H1 (cell line): ENCODE measurements around the gene PCDHA7. TPM values are rescaled to one million over a fixed set of nuclear protein-coding genes. Genes with fewer than 3 reads are reported as not detected.

ENCODE experiments used
- CTCF ChIA-PET: fragments of 300-600 bp; sonication (Branson Sonifier 250); formaldehyde crosslinking; loops from one replicate; lab custom pipeline; 2021; ENCODE audit not compliant: partially characterized antibody; lab: Charles Lee
- POLR2A ChIA-PET: fragments of 300-600 bp; sonication (Branson Sonifier 250); formaldehyde crosslinking; loops from one replicate; lab custom pipeline; 2021; ENCODE audit warnings: inconsistent platforms; ENCODE audit not compliant: partially characterized antibody; lab: Charles Lee
- DNase-seq, 2 experiments: peaks; one replicate each; pipeline versions ENCODE4 v3.0.0 to v3.0.0-alpha.2; 2010 to 2022; ENCODE audit warnings: low spot score in 2 of 2, low read depth in 1 of 2, mixed read lengths in 1 of 2
- FAIRE-seq: peaks from 2 replicates; lab custom pipeline; 2011; peaks lifted over from hg19 to GRCh38; lab: Jason Lieb, UNC
- H2AFZ ChIP-seq: 2 replicates; pipeline ENCODE4 v1.8.1; 2012; ENCODE audit warnings: low read length, inconsistent platforms
- H2AK5ac ChIP-seq: 2 replicates; pipeline ENCODE4 v1.6.1; 2013; ENCODE audit warnings: low read depth, low read length
- H2BK120ac ChIP-seq: replicated peaks from 2 replicates; pipeline ENCODE3; 2013; ENCODE audit warnings: low read depth, low read length, inconsistent platforms
- H2BK12ac ChIP-seq: 2 replicates; pipeline ENCODE4 v1.6.1; 2013; ENCODE audit warnings: low read depth, low read length
- H2BK15ac ChIP-seq: 2 replicates; pipeline ENCODE4 v1.6.1; 2013; ENCODE audit warnings: low read length
- H2BK20ac ChIP-seq: 2 replicates; pipeline ENCODE4 v1.6.1; 2013; ENCODE audit warnings: low read length
- H2BK5ac ChIP-seq: 2 replicates; pipeline ENCODE4 v1.6.1; 2013; ENCODE audit warnings: low read depth, low read length
- H3K14ac ChIP-seq: 2 replicates; pipeline ENCODE4 v1.6.1; 2013; ENCODE audit warnings: inconsistent platforms; ENCODE audit not compliant: insufficient read length
- H3K18ac ChIP-seq: 2 replicates; pipeline ENCODE4 v1.6.1; 2013; ENCODE audit warnings: low read length; ENCODE audit errors: extremely low read depth
- H3K23ac ChIP-seq: 2 replicates; pipeline ENCODE4 v1.6.1; 2013; ENCODE audit warnings: inconsistent platforms; ENCODE audit not compliant: insufficient read length
- H3K23me2 ChIP-seq: 2 replicates; pipeline ENCODE4 v1.6.1; 2013; ENCODE audit warnings: low read depth, low read length
- H3K27ac ChIP-seq: 2 replicates; pipeline ENCODE4 v1.6.1; 2011; ENCODE audit warnings: low read depth, low read length, inconsistent platforms
- H3K27me3 ChIP-seq, 4 experiments: replicated peaks in 1 of 4; 1 replicate in 1 of 4; 2 replicates in 3 of 4; pipeline versions ENCODE4 v1.6.1 to v1.8.1; 2011 to 2013; ENCODE audit warnings: low read length in 3 of 4, mild to moderate bottlenecking in 3 of 4, inconsistent platforms in 2 of 4, mixed read lengths in 2 of 4, moderate library complexity in 1 of 4; ENCODE audit not compliant: control insufficient read depth in 3 of 4, insufficient read depth in 3 of 4; ENCODE audit errors: extremely low read depth in 1 of 4
- H3K36me3 ChIP-seq, 4 experiments: 2 replicates each; pipeline versions ENCODE4 v1.6.1 to v1.8.1; 2011 to 2013; ENCODE audit warnings: mild to moderate bottlenecking in 4 of 4, low read length in 3 of 4, moderate library complexity in 2 of 4, control low read depth in 1 of 4, inconsistent platforms in 1 of 4; ENCODE audit not compliant: insufficient read depth in 4 of 4, control insufficient read depth in 2 of 4
- H3K4ac ChIP-seq: replicated peaks from 2 replicates; pipeline ENCODE3; 2013; ENCODE audit warnings: low read length, low read depth, mixed read lengths, inconsistent platforms; ENCODE audit not compliant: insufficient read length
- H3K4me1 ChIP-seq, 4 experiments: replicated peaks in 1 of 4; 1 replicate in 1 of 4; 2 replicates in 3 of 4; pipeline versions ENCODE4 v1.6.1 to v1.8.1; 2011 to 2013; ENCODE audit warnings: low read length in 3 of 4, inconsistent platforms in 2 of 4, mixed read lengths in 1 of 4; ENCODE audit not compliant: insufficient read depth in 4 of 4, control insufficient read depth in 3 of 4
- H3K4me2 ChIP-seq, 2 experiments: 2 replicates each; pipeline versions ENCODE4 v1.6.1 to v1.8.1; 2011 to 2013; ENCODE audit warnings: low read depth in 2 of 2, low read length in 2 of 2, control low read depth in 1 of 2, inconsistent platforms in 1 of 2, mild to moderate bottlenecking in 1 of 2; ENCODE audit not compliant: insufficient read depth in 1 of 2
- H3K4me3 ChIP-seq, 4 experiments: fragments of 200-600, 300-600 bp in 1 of 4; sonication (generic), shearing (Covaris generic), sonication (Bioruptor Twin) in 1 of 4; 2 replicates each; pipeline versions ENCODE4 v1.5.1 to v1.8.1; 2011 to 2016; ENCODE audit warnings: low read length in 4 of 4, low read depth in 3 of 4, control low read depth in 2 of 4, inconsistent platforms in 2 of 4, mild to moderate bottlenecking in 2 of 4, mixed read lengths in 1 of 4, moderate library complexity in 1 of 4; ENCODE audit not compliant: insufficient read depth in 2 of 4; ENCODE audit errors: extremely low read depth in 1 of 4
- H3K56ac ChIP-seq: replicated peaks from 2 replicates; pipeline ENCODE3; 2013; ENCODE audit warnings: low read depth, mild to moderate bottlenecking, mixed read lengths, low read length, inconsistent platforms; ENCODE audit not compliant: insufficient read length
- H3K79me1 ChIP-seq: 2 replicates; pipeline ENCODE4 v1.6.1; 2013; ENCODE audit warnings: low read depth, low read length, control low read depth
- H3K79me2 ChIP-seq, 2 experiments: 2 replicates each; pipeline versions ENCODE4 v1.6.1 to v1.8.1; 2012 to 2013; ENCODE audit warnings: low read length in 2 of 2, mild to moderate bottlenecking in 2 of 2, inconsistent platforms in 1 of 2; ENCODE audit not compliant: insufficient read depth in 2 of 2, control insufficient read depth in 1 of 2
- H3K9ac ChIP-seq, 4 experiments: replicated peaks in 1 of 4; 1 replicate in 1 of 4; 2 replicates in 3 of 4; pipeline versions ENCODE4 v1.6.1 to v1.8.1; 2011 to 2013; ENCODE audit warnings: low read depth in 3 of 4, low read length in 3 of 4, control low read depth in 2 of 4, mild to moderate bottlenecking in 2 of 4, moderate library complexity in 2 of 4, inconsistent platforms in 1 of 4; ENCODE audit errors: extremely low read depth in 1 of 4
- H3K9me3 ChIP-seq, 2 experiments: 2 replicates each; pipeline versions ENCODE4 v1.6.1 to v1.8.1; 2012 to 2013; ENCODE audit warnings: mild to moderate bottlenecking in 2 of 2, moderate library complexity in 2 of 2, control low read depth in 1 of 2, inconsistent platforms in 1 of 2, low read depth in 1 of 2, low read length in 1 of 2, mixed read lengths in 1 of 2; ENCODE audit not compliant: insufficient read depth in 2 of 2
- H4K20me1 ChIP-seq, 2 experiments: replicated peaks in 1 of 2; 2 replicates each; pipeline versions ENCODE3 to v1.8.1; 2011 to 2013; ENCODE audit warnings: inconsistent platforms in 2 of 2, low read length in 2 of 2, mild to moderate bottlenecking in 1 of 2; ENCODE audit not compliant: insufficient read depth in 2 of 2, control insufficient read depth in 1 of 2
- H4K5ac ChIP-seq: 2 replicates; pipeline ENCODE4 v1.6.1; 2013; ENCODE audit warnings: low read length, low read depth, mixed read lengths, inconsistent platforms; ENCODE audit not compliant: insufficient read length
- H4K8ac ChIP-seq: 2 replicates; pipeline ENCODE4 v1.8.0; 2013; ENCODE audit warnings: mild to moderate bottlenecking, moderate library complexity, low read length, inconsistent platforms; ENCODE audit not compliant: insufficient read depth; ENCODE audit errors: extremely low read depth
- H4K91ac ChIP-seq: replicated peaks from 2 replicates; pipeline ENCODE3; 2013; ENCODE audit warnings: low read length, mixed read lengths, inconsistent platforms; ENCODE audit not compliant: insufficient read length
- ATF2 ChIP-seq: IDR thresholded peaks from 2 replicates; pipeline ENCODE4 v1.6.1; 2012; ENCODE audit warnings: low read length, inconsistent platforms
- BACH1 ChIP-seq: IDR thresholded peaks from 2 replicates; pipeline ENCODE4 v1.6.1; 2012; ENCODE audit warnings: low read length, improper control_type of control experiment
- BCL11A ChIP-seq, 2 experiments: IDR thresholded peaks; one replicate each; pipeline ENCODE4 v1.6.1; 2011; ENCODE audit warnings: low read depth in 2 of 2, low read length in 2 of 2, mild to moderate bottlenecking in 2 of 2
- BRCA1 ChIP-seq: IDR thresholded peaks from 2 replicates; pipeline ENCODE4 v1.6.1; 2012; ENCODE audit warnings: low read depth, low read length, improper control_type of control experiment
- KDM4A ChIP-seq: IDR thresholded peaks from one replicate; pipeline ENCODE4 v1.7.1; 2012; ENCODE audit warnings: low read depth, mild to moderate bottlenecking, moderate library complexity, low read length, inconsistent platforms; ENCODE audit not compliant: severe bottlenecking
- PHF8 ChIP-seq: fragments of 200-600 bp; sonication (generic); conservative IDR thresholded peaks from 2 replicates; pipeline ENCODE4 v1.7.1; 2012; ENCODE audit warnings: low read depth, mild to moderate bottlenecking, inconsistent platforms, low read length, moderate library complexity
- RAD21 ChIP-seq, 2 experiments: IDR thresholded peaks in 1 of 2; conservative IDR thresholded peaks in 1 of 2; 2 replicates each; pipeline ENCODE4 v1.6.1; 2011; ENCODE audit warnings: low read depth in 2 of 2, low read length in 2 of 2, improper control_type of control experiment in 1 of 2, inconsistent platforms in 1 of 2, mild to moderate bottlenecking in 1 of 2, moderate library complexity in 1 of 2
- RXRA ChIP-seq: IDR thresholded peaks from 2 replicates; pipeline ENCODE4 v1.6.1; 2011; ENCODE audit warnings: low read depth, mild to moderate bottlenecking, low read length, moderate library complexity; ENCODE audit not compliant: insufficient read depth
- SIN3A ChIP-seq, 2 experiments: IDR thresholded peaks in 1 of 2; conservative IDR thresholded peaks in 1 of 2; 2 replicates each; pipeline ENCODE4 v1.6.1; 2011 to 2012; ENCODE audit warnings: low read length in 2 of 2, improper control_type of control experiment in 1 of 2, low read depth in 1 of 2, mild to moderate bottlenecking in 1 of 2
- WGBS, 2 experiments: shearing (Covaris generic) in 1 of 2; methylation state at CpG; one replicate each; pipeline versions ENCODE4 v1.1.6 to v1.1.7; 2013 to 2015; ENCODE audit warnings: low lambda C conversion rate in 2 of 2, mixed read lengths in 2 of 2, inconsistent platforms in 1 of 2, low coverage in 1 of 2, missing lambda C conversion rate in 1 of 2; ENCODE audit not compliant: insufficient replicate concordance in 2 of 2, insufficient coverage in 1 of 2, insufficient read length in 1 of 2; ENCODE audit errors: extremely low coverage in 1 of 2, missing lambda C conversion rate in 1 of 2; 5-methylcytosine and 5-hydroxymethylcytosine counted together
- polyA plus RNA-seq, 7 experiments: library from polyadenylated mRNA; depleted of rRNA in 3 of 7; stranded (reverse) in 5 of 7; unstranded in 2 of 7; fragments of >200 nt in 5 of 7; fragments of 200-250 nt in 2 of 7; gene quantifications; 1 replicate in 5 of 7; 2 replicates in 1 of 7; 4 replicates in 1 of 7; pipeline versions ENCODE4 v1.2.1 to v1.2.3, GENCODE V29; 2011 to 2013; ENCODE audit warnings: missing spikeins in 2 of 7, mixed read lengths in 2 of 7
- total RNA-seq: library from RNA; stranded (reverse); fragmentation: NEBNext Ultra II Directional; extraction: Animal tissue kit (Norgen Biotek cat#: 25700); gene quantifications from 2 replicates; pipeline ENCODE4 v1.2.1, GENCODE V29; 2021

Gene PCDHA7
- total and polyA plus RNA-seq, 2 of the 8 experiments (the other 6 are each of a cell fraction or from before 2014, with no cell fraction given) = 0.86 to 1.6 TPM

GRCh38 chr5:140857177-140857986 is 23.3 kb downstream of the PCDHA7 start:
- WGBS, 2 experiments = 93% methylated on average over 14 of the region's 94 CpGs; no CpG with 5 or more reads in 1 of the 2 experiments
- no peak overlapping the region for H2BK5ac ChIP-seq
- CTCF ChIA-PET = interaction anchor here (0.9 to 3.4 kb wide), 13 partner anchors 11 to 333 kb away, joined by 3 to 23 read pairs (median 4); partner anchors contain the start of genes PCDHA11, PCDHA12, PCDHA4 and PCDHA6
- H3K9me3 ChIP-seq = peaks cover 6 to 17% of the 10 kb centered on the region in 2 experiments; a peak in 2 of 4 replicates
- no peak overlapping the region for H2BK15ac ChIP-seq
- no peak overlapping the region for H3K4ac ChIP-seq
- H3K4me3 ChIP-seq = no peak overlapping the region
- no peaks in the 10 kb centered on the region for H3K79me2 ChIP-seq
- no peak overlapping the region for H2BK120ac ChIP-seq
- FAIRE-seq (no peak), DNase-seq (no peak)
- H3K56ac ChIP-seq = no peak overlapping the region
- no peak overlapping the region for H2AK5ac ChIP-seq
- H3K23me2 ChIP-seq = no peaks in the 10 kb centered on the region
- H3K14ac ChIP-seq = no peak overlapping the region
- H3K4me1 ChIP-seq = no peaks in the 10 kb centered on the region
- H3K36me3 ChIP-seq = peaks cover 0 to 10% (median 2%) of the 10 kb centered on the region in 4 experiments; a peak in 3 of 8 replicates
- no peak overlapping the region for H2AFZ ChIP-seq
- no peak overlapping the region for H3K9ac ChIP-seq
- no peak overlapping the region for H3K27ac ChIP-seq
- no peak overlapping the region for H4K8ac ChIP-seq
- no peak overlapping the region for H2BK12ac ChIP-seq
- no peak overlapping the region for H4K5ac ChIP-seq
- H3K18ac ChIP-seq = no peak overlapping the region
- H4K91ac ChIP-seq = no peak overlapping the region
- no peaks in the 10 kb centered on the region for H3K79me1 ChIP-seq
- no peaks in the 10 kb centered on the region for H4K20me1 ChIP-seq
- POLR2A ChIA-PET = interaction anchor here (1.6 to 2.1 kb wide), 2 partner anchors 13 to 18 kb away, joined by 4 to 7 read pairs; no protein-coding TSS in a partner anchor
- no peak overlapping the region for H2BK20ac ChIP-seq
- H3K4me2 ChIP-seq = no peak overlapping the region; a peak in 1 of 4 replicates
- no peaks in the 10 kb centered on the region for H3K27me3 ChIP-seq
- no peak overlapping the region for H3K23ac ChIP-seq
- TF ChIP-seq SIN3A (conservative IDR thresholded peaks at IDR 0.05 in 1 of 2, IDR thresholded peaks at IDR 0.05 in 1 of 2; ENCODE audit: low read depth in 1 of 2, low read length in 2 of 2) = no peak
- TF ChIP-seq BACH1 = no peak
- no peak for TF ChIP-seq KDM4A
- TF ChIP-seq BCL11A (IDR thresholded peaks at IDR 0.05; ENCODE audit: low read depth in 2 of 2, low read length in 2 of 2) = no peak
- no peak for TF ChIP-seq RAD21 (IDR thresholded peaks at IDR 0.05 in 1 of 2, conservative IDR thresholded peaks at IDR 0.05 in 1 of 2; ENCODE audit: low read depth in 2 of 2, low read length in 2 of 2)
- TF ChIP-seq ATF2 = no peak
- no peak for TF ChIP-seq PHF8
- no peak for TF ChIP-seq BRCA1
- TF ChIP-seq RXRA = no peak
